Erythroblast (primary cell): ENCODE measurements around the gene DOCK2.

Experiments used
- GATA1 ChIP-seq: IDR thresholded peaks from 2 replicates; pipeline ENCODE4 v1.6.1; 2011; ENCODE audit warnings: low read depth, mild to moderate bottlenecking, control low read depth, low read length, moderate library complexity
- POLR2A ChIP-seq: IDR thresholded peaks from 2 replicates; pipeline ENCODE4 v1.6.1; 2011; ENCODE audit warnings: mild to moderate bottlenecking, low read length

DNA sequence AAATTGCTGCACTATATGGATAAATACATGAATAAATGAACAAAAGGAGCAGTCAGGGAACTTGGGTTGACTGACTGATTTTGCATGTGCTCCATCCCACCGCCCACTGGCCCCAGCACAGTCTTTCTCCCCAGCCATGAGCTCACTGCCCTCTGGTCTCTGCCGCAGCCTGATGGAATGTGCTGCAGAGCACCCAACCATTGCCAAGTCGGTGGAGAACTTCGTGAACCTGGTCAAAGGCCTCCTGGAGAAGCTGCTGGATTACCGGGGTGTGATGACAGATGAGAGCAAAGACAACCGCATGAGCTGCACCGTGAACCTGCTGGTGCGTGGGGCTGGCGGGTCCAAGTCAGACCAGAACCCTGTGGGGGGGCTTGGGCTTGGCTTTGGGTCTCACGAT, 397.2 kb downstream of the DOCK2 start:
- TF ChIP-seq POLR2A, result no peak
- TF ChIP-seq GATA1, result no peak
